Nephron (organoid): ENCODE measurements around the gene TNIK.
"Not testable (repeated sequence)": the region's sequence is repeated elsewhere in the genome, so short reads cannot be mapped to it uniquely, and the experiment has no call there.

Experiments used
- H3K27ac Mint-ChIP-seq, 3 experiments: 2 replicates each; pipeline ENCODE4 v1.8.0; 2020; ENCODE audit warnings: mixed read lengths in 3 of 3, mild to moderate bottlenecking in 2 of 3, moderate library complexity in 1 of 3
- H3K27me3 Mint-ChIP-seq: 2 replicates; pipeline ENCODE4 v1.8.0; 2021; ENCODE audit warnings: low read depth, mild to moderate bottlenecking, moderate library complexity, mixed read lengths
- H3K36me3 Mint-ChIP-seq: 2 replicates; pipeline ENCODE4 v1.8.0; 2020; ENCODE audit warnings: low read depth, mixed read lengths
- H3K4me1 Mint-ChIP-seq: 2 replicates; pipeline ENCODE4 v1.8.0; 2020; ENCODE audit warnings: mixed read lengths
- H3K4me3 Mint-ChIP-seq, 3 experiments: 2 replicates each; pipeline ENCODE4 v1.8.0; 2020; ENCODE audit warnings: mild to moderate bottlenecking in 3 of 3, mixed read lengths in 3 of 3, moderate library complexity in 2 of 3
- H3K9me3 Mint-ChIP-seq: 2 replicates; pipeline ENCODE4 v1.8.0; 2020; ENCODE audit warnings: mixed read lengths
- CTCF ChIP-seq, 3 experiments: fragments of 200-600 bp; sonication (generic); IDR thresholded peaks; one replicate each; pipeline ENCODE4 v1.5.0; 2021; ENCODE audit warnings: antibody characterized with exemption in 3 of 3; ENCODE audit not compliant: unreplicated experiment in 3 of 3

TNIK gene

GRCh38 chr3:171311784-171312183, 148.4 kb downstream of the TNIK start:
- H3K36me3 Mint-ChIP-seq = peaks cover 4% of the 10 kb centered on the region
- no peaks in the 10 kb centered on the region for H3K27me3 Mint-ChIP-seq
- H3K4me3 Mint-ChIP-seq = no peak overlapping the region
- TF ChIP-seq CTCF (IDR thresholded peaks at IDR 0.05; ENCODE audit: unreplicated experiment in 3 of 3) = no peak
- H3K27ac Mint-ChIP-seq = peak overlapping the region in 1 of 3 experiments; percentile 5
- peaks cover 38% of the 10 kb centered on the region for H3K4me1 Mint-ChIP-seq
- H3K9me3 Mint-ChIP-seq = no peaks in the 10 kb centered on the region

GRCh38 chr3:171309906-171310359, 150.3 kb downstream of the TNIK start:
- H3K36me3 Mint-ChIP-seq = peaks cover 4% of the 10 kb centered on the region
- no peaks in the 10 kb centered on the region for H3K27me3 Mint-ChIP-seq
- peak overlapping the region; percentile 46 to 63 (median 53) for H3K27ac Mint-ChIP-seq
- no peak overlapping the region for H3K4me3 Mint-ChIP-seq
- peaks cover 2% of the 10 kb centered on the region for H3K9me3 Mint-ChIP-seq
- peaks cover 55% of the 10 kb centered on the region for H3K4me1 Mint-ChIP-seq
- no peak for TF ChIP-seq CTCF (IDR thresholded peaks at IDR 0.05; ENCODE audit: unreplicated experiment in 3 of 3)

GRCh38 chr3:171307988-171308387, 152.2 kb downstream of the TNIK start:
- H3K4me3 Mint-ChIP-seq = no peak overlapping the region
- TF ChIP-seq CTCF (IDR thresholded peaks at IDR 0.05; ENCODE audit: unreplicated experiment in 3 of 3) = no peak
- peaks cover 7% of the 10 kb centered on the region for H3K9me3 Mint-ChIP-seq
- H3K36me3 Mint-ChIP-seq = peaks cover 4% of the 10 kb centered on the region
- H3K27me3 Mint-ChIP-seq = peaks cover 5% of the 10 kb centered on the region
- no peak overlapping the region for H3K27ac Mint-ChIP-seq
- H3K4me1 Mint-ChIP-seq = peaks cover 63% of the 10 kb centered on the region

- H3K9me3 Mint-ChIP-seq = peaks cover 7% of the 10 kb centered on the region
- H3K36me3 Mint-ChIP-seq = peaks cover 4% of the 10 kb centered on the region
- peaks cover 5% of the 10 kb centered on the region for H3K27me3 Mint-ChIP-seq
- peaks cover 65% of the 10 kb centered on the region for H3K4me1 Mint-ChIP-seq
- TF ChIP-seq CTCF (IDR thresholded peaks at IDR 0.05; ENCODE audit: unreplicated experiment in 3 of 3) = no peak
- peak overlapping the region; percentile 16 to 85 (median 83) for H3K27ac Mint-ChIP-seq
- no peak overlapping the region for H3K4me3 Mint-ChIP-seq
Observed at GRCh38 chr3:171307046-171307585, 153.1 kb downstream of the TNIK start.

GRCh38 chr3:171306631-171307030, 153.6 kb downstream of the TNIK start:
- no peak for TF ChIP-seq CTCF (IDR thresholded peaks at IDR 0.05; ENCODE audit: unreplicated experiment in 3 of 3)
- Mint-ChIP-seq H3K9me3 (peaks cover 7% of the 10 kb centered on the region), H3K27ac (peak overlapping the region; percentile 77 to 85 (median 83)), H3K4me1 (peaks cover 66% of the 10 kb centered on the region), H3K4me3 (no peak overlapping the region), H3K36me3 (peaks cover 4% of the 10 kb centered on the region), H3K27me3 (peaks cover 5% of the 10 kb centered on the region)

GRCh38 chr3:171305823-171306222, 154.4 kb downstream of the TNIK start:
- not testable (repeated sequence) for H3K36me3 Mint-ChIP-seq, H3K4me3 Mint-ChIP-seq, H3K9me3 Mint-ChIP-seq, H3K27me3 Mint-ChIP-seq
- peaks cover 66% of the 10 kb centered on the region for H3K4me1 Mint-ChIP-seq
- peak overlapping the region; percentile 64 to 85 (median 76) for H3K27ac Mint-ChIP-seq

GRCh38 chr3:171304498-171304897, 155.7 kb downstream of the TNIK start:
- H3K27ac Mint-ChIP-seq, H3K27me3 Mint-ChIP-seq, H3K36me3 Mint-ChIP-seq, H3K9me3 Mint-ChIP-seq, H3K4me3 Mint-ChIP-seq: not testable (repeated sequence)
- H3K4me1 Mint-ChIP-seq = peaks cover 62% of the 10 kb centered on the region

GRCh38 chr3:171304017-171304416, 156.2 kb downstream of the TNIK start:
- not testable (repeated sequence) for H3K4me3 Mint-ChIP-seq, H3K36me3 Mint-ChIP-seq, H3K27me3 Mint-ChIP-seq, H3K9me3 Mint-ChIP-seq
- Mint-ChIP-seq H3K4me1 (peaks cover 67% of the 10 kb centered on the region), H3K27ac (peak overlapping the region in 2 of 3 experiments; percentile 20 to 75)
